Ovary (tissue), 9 donors: ENCODE measurements around the gene ZNF639. TPM values are rescaled to one million over a fixed set of nuclear protein-coding genes. Genes with fewer than 3 reads are reported as not detected.

Source experiments
- DNase-seq, 5 donors: peaks; one replicate each; pipeline ENCODE4 v3.0.0-alpha.2; 2019 to 2020
- H3K27ac ChIP-seq, 2 donors: fragments of 200-600 bp; one replicate each; pipeline versions ENCODE4 v1.5.1 to v1.8.0; 2019 to 2022
- H3K27me3 ChIP-seq: fragments of 200-600 bp; one replicate; pipeline ENCODE4 v1.8.0; 2022
- H3K36me3 ChIP-seq: fragments of 200-600 bp; sonication (generic); one replicate; pipeline ENCODE4 v1.5.1; 2019
- H3K4me1 ChIP-seq: one replicate; pipeline ENCODE4 v1.8.1; 2013; ENCODE audit warnings: mild to moderate bottlenecking, moderate library complexity; ENCODE audit not compliant: insufficient read depth
- H3K4me3 ChIP-seq: fragments of 200-600 bp; sonication (generic); one replicate; pipeline ENCODE4 v1.5.1; 2017
- H3K9me3 ChIP-seq, 2 donors: fragments of 200-600 bp in 1 of 2; sonication (generic) in 1 of 2; one replicate each; pipeline versions ENCODE4 v1.5.1 to v1.8.1; 2013 to 2019; ENCODE audit warnings: mild to moderate bottlenecking in 1 of 2, moderate library complexity in 1 of 2
- CTCF ChIP-seq, 3 donors: fragments of 450-650 bp in 2 of 3; fragments of 200-600 bp in 1 of 3; IDR thresholded peaks; one replicate each; pipeline versions ENCODE4 v1.5.1 to v1.8.0; 2016 to 2022; ENCODE audit warnings: antibody characterized with exemption in 3 of 3, mild to moderate bottlenecking in 1 of 3
- EP300 ChIP-seq: sonication (generic); formaldehyde crosslinking; IDR thresholded peaks from one replicate; pipeline ENCODE4 v1.6.1; 2017; ENCODE audit warnings: antibody characterized with exemption
- POLR2A ChIP-seq: fragments of 450-650 bp; IDR thresholded peaks from one replicate; pipeline ENCODE4 v1.6.1; 2017; ENCODE audit warnings: antibody characterized with exemption, mild to moderate bottlenecking, moderate library complexity
- WGBS, 3 donors: extraction: QIAGEN DNeasy Blood & Tissue Kit in 1 of 3; methylation state at CpG; one replicate each; pipeline versions ENCODE4 v1.1.5 to v1.1.7; 2013 to 2017; 5-methylcytosine and 5-hydroxymethylcytosine counted together
- intact Hi-C, 4 donors: fragments of 100-400 bp; cut with DNase I; formaldehyde crosslinking; loops; one replicate each; pipeline versions ENCODE4 v1.11.0 to v1.15.1; 2022 to 2023
- polyA plus RNA-seq, 2 donors: library from polyadenylated mRNA; stranded (reverse); fragments of 200-250 nt in 1 of 2; fragments of 350-450 nt in 1 of 2; fragmentation: Illumina TruSeq in 1 of 2; extraction: RNeasy Lipid Tissue Mini Kit (QIAGEN cat#74804) in 1 of 2; gene quantifications; one replicate each; pipeline ENCODE4 v1.2.3, GENCODE V29; 2013 to 2014
- total RNA-seq, 7 donors: library from RNA; depleted of rRNA in 2 of 7; stranded (reverse); fragments of >200 nt in 2 of 7; fragmentation: NEBNext Ultra II Directional in 3 of 7; extraction: Animal tissue kit (Norgen Biotek cat#: 25700) in 3 of 7; gene quantifications; one replicate each; pipeline versions ENCODE4 v1.1.0 to v1.2.4, GENCODE V29; 2016 to 2023
- donor health status: DM: no; HTN: no; CAD: no; lungs with moderate emphysema.
- donor health status: DM: no; HTN: no; CAD: no.
- donor health status: Bipolar disorder and iron deficiency.
- donor health status: DM: yes; HTN: yes; CAD: no.
- donor health status: DM: no; HTN: no; CAD: no.
- donor health status: DM: yes; HTN: yes; CAD: no.

ZNF639 gene
- total and polyA plus RNA-seq, 9 donors, result 32.7 to 45.2 (median 37.3) TPM

- DNase-seq, result no peak
- H3K4me3 ChIP-seq, result peak overlapping the region; percentile 80
- intact Hi-C loops, result loop anchor here in 1 of 4 donors (1.0 kb wide), 1 partner anchor 25 kb away; the partner anchor contains the start of gene ZNF639
Measured at GRCh38 chr3:179348325-179349013, 25.6 kb downstream of the ZNF639 start.

GRCh38 chr3:179355996-179356395 lies 33.2 kb downstream of the ZNF639 start:
- 97 to 100% (median 98%) methylated on average over 1 of the region's 1 CpG for WGBS, 3 donors
- TF ChIP-seq CTCF (IDR thresholded peaks at IDR 0.05) (no peak), POLR2A (no peak), EP300 (no peak)
- intact Hi-C loops, result no loop called here
- H3K9me3 ChIP-seq, result no peaks in the 10 kb centered on the region
- H3K36me3 ChIP-seq, result no peaks in the 10 kb centered on the region
- no peaks in the 10 kb centered on the region for H3K4me1 ChIP-seq
- no peak overlapping the region for H3K4me3 ChIP-seq
- no peaks in the 10 kb centered on the region for H3K27me3 ChIP-seq
- no peak for DNase-seq
- H3K27ac ChIP-seq, result no peak overlapping the region

More at GRCh38 chr3:179348325-179349013, 25.6 kb downstream of the ZNF639 start:
- peaks cover 6% of the 10 kb centered on the region for H3K4me1 ChIP-seq
- peak overlapping the region in 1 of 2 donors; percentile 64 for H3K27ac ChIP-seq
- H3K36me3 ChIP-seq, result no peaks in the 10 kb centered on the region
- H3K9me3 ChIP-seq, result no peaks in the 10 kb centered on the region
- WGBS, 3 donors, result 39 to 44% (median 42%) methylated on average over 5 of the region's 5 CpGs
- H3K27me3 ChIP-seq, result no peaks in the 10 kb centered on the region
- TF ChIP-seq CTCF (IDR thresholded peaks at IDR 0.05), result no peak
- no peak for TF ChIP-seq POLR2A
- TF ChIP-seq EP300, result no peak

GRCh38 chr3:179363332-179363731 lies 40.5 kb downstream of the ZNF639 start:
- intact Hi-C loops, result no loop called here
- no peak for TF ChIP-seq EP300
- TF ChIP-seq POLR2A, result no peak
- no peak for TF ChIP-seq CTCF (IDR thresholded peaks at IDR 0.05)
- WGBS, 3 donors, result 96 to 98% (median 97%) methylated on average over 5 of the region's 5 CpGs
- Histone ChIP-seq H3K9me3 (no peaks in the 10 kb centered on the region), H3K36me3 (no peaks in the 10 kb centered on the region), H3K4me3 (no peak overlapping the region), H3K4me1 (no peaks in the 10 kb centered on the region), H3K27me3 (no peaks in the 10 kb centered on the region), H3K27ac (no peak overlapping the region)
- no peak for DNase-seq

GRCh38 chr3:179369621-179370020 lies 46.8 kb downstream of the ZNF639 start:
- no peaks in the 10 kb centered on the region for H3K27me3 ChIP-seq
- no peaks in the 10 kb centered on the region for H3K36me3 ChIP-seq
- DNase-seq, result no peak
- H3K27ac ChIP-seq, result no peak overlapping the region
- 91 to 100% (median 97%) methylated on average over 1 of the region's 1 CpG for WGBS, 3 donors
- no peaks in the 10 kb centered on the region for H3K9me3 ChIP-seq
- intact Hi-C loops, result no loop called here
- no peaks in the 10 kb centered on the region for H3K4me1 ChIP-seq
- no peak overlapping the region for H3K4me3 ChIP-seq
- no peak for TF ChIP-seq CTCF (IDR thresholded peaks at IDR 0.05)
- TF ChIP-seq EP300, result no peak
- no peak for TF ChIP-seq POLR2A
